ENCODE measurements around the gene PRUNE2.

GRCh38 chr9:76894198-76894597 lies 11.7 kb downstream of the PRUNE2 start:
- TF ChIP-seq, protein P1, sequence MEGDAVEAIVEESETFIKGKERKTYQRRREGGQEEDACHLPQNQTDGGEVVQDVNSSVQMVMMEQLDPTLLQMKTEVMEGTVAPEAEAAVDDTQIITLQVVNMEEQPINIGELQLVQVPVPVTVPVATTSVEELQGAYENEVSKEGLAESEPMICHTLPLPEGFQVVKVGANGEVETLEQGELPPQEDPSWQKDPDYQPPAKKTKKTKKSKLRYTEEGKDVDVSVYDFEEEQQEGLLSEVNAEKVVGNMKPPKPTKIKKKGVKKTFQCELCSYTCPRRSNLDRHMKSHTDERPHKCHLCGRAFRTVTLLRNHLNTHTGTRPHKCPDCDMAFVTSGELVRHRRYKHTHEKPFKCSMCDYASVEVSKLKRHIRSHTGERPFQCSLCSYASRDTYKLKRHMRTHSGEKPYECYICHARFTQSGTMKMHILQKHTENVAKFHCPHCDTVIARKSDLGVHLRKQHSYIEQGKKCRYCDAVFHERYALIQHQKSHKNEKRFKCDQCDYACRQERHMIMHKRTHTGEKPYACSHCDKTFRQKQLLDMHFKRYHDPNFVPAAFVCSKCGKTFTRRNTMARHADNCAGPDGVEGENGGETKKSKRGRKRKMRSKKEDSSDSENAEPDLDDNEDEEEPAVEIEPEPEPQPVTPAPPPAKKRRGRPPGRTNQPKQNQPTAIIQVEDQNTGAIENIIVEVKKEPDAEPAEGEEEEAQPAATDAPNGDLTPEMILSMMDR (IDR thresholded peaks at IDR 0.05) = peak; percentile 9 to 14 (median 12)
- TF ChIP-seq EP300 (IDR thresholded peaks at IDR 0.05) = no peak
- peak; percentile 22 to 63 for TF ChIP-seq POLR2AphosphoS5 (IDR thresholded peaks at IDR 0.05)
